Measurements from ENCODE around the gene HFE.

DNA sequence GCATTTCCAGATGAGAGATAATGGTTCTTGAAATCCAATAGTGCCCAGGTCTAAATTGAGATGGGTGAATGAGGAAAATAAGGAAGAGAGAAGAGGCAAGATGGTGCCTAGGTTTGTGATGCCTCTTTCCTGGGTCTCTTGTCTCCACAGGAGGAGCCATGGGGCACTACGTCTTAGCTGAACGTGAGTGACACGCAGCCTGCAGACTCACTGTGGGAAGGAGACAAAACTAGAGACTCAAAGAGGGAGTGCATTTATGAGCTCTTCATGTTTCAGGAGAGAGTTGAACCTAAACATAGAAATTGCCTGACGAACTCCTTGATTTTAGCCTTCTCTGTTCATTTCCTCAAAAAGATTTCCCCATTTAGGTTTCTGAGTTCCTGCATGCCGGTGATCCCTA lies 6.8 kb downstream of the HFE start:
- TF ChIP-seq, protein P1, sequence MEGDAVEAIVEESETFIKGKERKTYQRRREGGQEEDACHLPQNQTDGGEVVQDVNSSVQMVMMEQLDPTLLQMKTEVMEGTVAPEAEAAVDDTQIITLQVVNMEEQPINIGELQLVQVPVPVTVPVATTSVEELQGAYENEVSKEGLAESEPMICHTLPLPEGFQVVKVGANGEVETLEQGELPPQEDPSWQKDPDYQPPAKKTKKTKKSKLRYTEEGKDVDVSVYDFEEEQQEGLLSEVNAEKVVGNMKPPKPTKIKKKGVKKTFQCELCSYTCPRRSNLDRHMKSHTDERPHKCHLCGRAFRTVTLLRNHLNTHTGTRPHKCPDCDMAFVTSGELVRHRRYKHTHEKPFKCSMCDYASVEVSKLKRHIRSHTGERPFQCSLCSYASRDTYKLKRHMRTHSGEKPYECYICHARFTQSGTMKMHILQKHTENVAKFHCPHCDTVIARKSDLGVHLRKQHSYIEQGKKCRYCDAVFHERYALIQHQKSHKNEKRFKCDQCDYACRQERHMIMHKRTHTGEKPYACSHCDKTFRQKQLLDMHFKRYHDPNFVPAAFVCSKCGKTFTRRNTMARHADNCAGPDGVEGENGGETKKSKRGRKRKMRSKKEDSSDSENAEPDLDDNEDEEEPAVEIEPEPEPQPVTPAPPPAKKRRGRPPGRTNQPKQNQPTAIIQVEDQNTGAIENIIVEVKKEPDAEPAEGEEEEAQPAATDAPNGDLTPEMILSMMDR (conservative IDR thresholded peaks at IDR 0.05; ENCODE audit: low read depth, low read length) = no peak
- TF ChIP-seq EZH2 (IDR thresholded peaks at IDR 0.05; ENCODE audit: low read length, unreplicated experiment) = no peak

All from PC-3 (cell line).